K562 (cell line): Measurements from ENCODE around the gene BLTP2. TPM values are rescaled to one million over a fixed set of nuclear protein-coding genes. Genes with fewer than 3 reads are reported as not detected.
A peak's percentile ranks its signal among the peaks of the same experiment; 100 is the strongest.

Experiments
- ATAC-seq: fragments of 200-7000 bp; cut with Tn5 transposase; 3 replicates; pipeline ENCODE4 v1.9.1; 2020; ENCODE audit warnings: moderate library complexity
- BruUV-seq: library from RNA; stranded (reverse); fragments of 400-500 nt; replicated peaks from 2 replicates; lab custom pipeline; 2021; lab: Mats Ljungman, UMichigan
- CTCF ChIA-PET: fragments of 300-600 bp; formaldehyde crosslinking; extraction: SDS; loops from one replicate; lab custom pipeline; 2021; ENCODE audit warnings: low intra/inter-chr PET ratio; lab: Yijun Ruan, JAX
- POLR2A ChIA-PET: fragments of 300-600, 350-650 bp; sonication (Branson Sonifier 250); formaldehyde crosslinking; extraction: SDS; loops from one replicate; lab custom pipeline; 2021; ENCODE audit warnings: antibody characterized with exemption, inconsistent platforms; lab: Yijun Ruan, JAX
- DNase-seq, 4 experiments: peaks; one replicate each; pipeline versions ENCODE4 v3.0.0 to v3.0.0-alpha.2; 2011 to 2018; ENCODE audit warnings: low spot score in 3 of 4, mixed read lengths in 3 of 4; ENCODE audit errors: extremely low read depth in 1 of 4
- FAIRE-seq: peaks from 2 replicates; lab custom pipeline; 2011; peaks lifted over from hg19 to GRCh38; lab: Jason Lieb, UNC
- H2AFZ ChIP-seq: 2 replicates; pipeline ENCODE4 v1.6.0; 2011; ENCODE audit warnings: low read depth, low read length, control low read depth, inconsistent platforms
- H3K27ac ChIP-seq: fragments of 200-600 bp; 3 replicates; pipeline ENCODE4 v1.8.0; 2011; ENCODE audit warnings: low read depth, mild to moderate bottlenecking, control low read depth, inconsistent platforms, low read length, moderate library complexity, mixed read lengths; ENCODE audit errors: extremely low read depth
- H3K27me3 ChIP-seq, 2 experiments: fragments of 300-600 bp in 1 of 2; 2 replicates in 1 of 2; 3 replicates in 1 of 2; pipeline versions ENCODE4 v1.6.0 to v1.8.0; 2011; ENCODE audit warnings: inconsistent platforms in 2 of 2, low read length in 2 of 2, mild to moderate bottlenecking in 1 of 2, mixed read lengths in 1 of 2, moderate library complexity in 1 of 2; ENCODE audit not compliant: control insufficient read depth in 2 of 2, insufficient read depth in 2 of 2
- H3K36me3 ChIP-seq: fragments of 300-600 bp; 3 replicates; pipeline ENCODE4 v1.8.0; 2011; ENCODE audit warnings: mild to moderate bottlenecking, low read length, inconsistent platforms; ENCODE audit not compliant: control insufficient read depth, insufficient read depth
- H3K4me1 ChIP-seq, 2 experiments: fragments of 200-600 bp in 1 of 2; replicated peaks in 1 of 2; 2 replicates in 1 of 2; 3 replicates in 1 of 2; pipeline versions ENCODE4 v1.5.1 to v1.8.0; 2011; ENCODE audit warnings: inconsistent platforms in 2 of 2, low read length in 2 of 2, mild to moderate bottlenecking in 1 of 2, mixed read lengths in 1 of 2, moderate library complexity in 1 of 2; ENCODE audit not compliant: control insufficient read depth in 2 of 2, insufficient read depth in 2 of 2
- H3K4me2 ChIP-seq: 2 replicates; pipeline ENCODE4 v1.6.1; 2011; ENCODE audit warnings: low read length, control low read depth, inconsistent platforms, mixed read lengths; ENCODE audit not compliant: insufficient read depth
- H3K4me3 ChIP-seq: fragments of 200-600 bp; sonication (generic), shearing (Covaris generic); 2 replicates; pipeline ENCODE4 v1.5.1; 2016; ENCODE audit warnings: control low read depth, inconsistent platforms
- H3K79me2 ChIP-seq: fragments of 200-600 bp; 3 replicates; pipeline ENCODE4 v1.8.0; 2011; ENCODE audit warnings: low read length, inconsistent platforms; ENCODE audit not compliant: control insufficient read depth, insufficient read depth
- H3K9ac ChIP-seq, 2 experiments: 2 replicates each; pipeline versions ENCODE4 v1.6.0 to v1.6.1; 2011; ENCODE audit warnings: low read depth in 2 of 2, low read length in 2 of 2, control low read depth in 1 of 2, inconsistent platforms in 1 of 2, mild to moderate bottlenecking in 1 of 2, mixed read lengths in 1 of 2; ENCODE audit not compliant: insufficient read depth in 1 of 2
- H3K9me1 ChIP-seq: one replicate; pipeline ENCODE4 v1.6.0; 2011; ENCODE audit warnings: inconsistent platforms, mild to moderate bottlenecking, low read length, moderate library complexity; ENCODE audit not compliant: control insufficient read depth, insufficient read depth
- H3K9me3 ChIP-seq: replicated peaks from 2 replicates; pipeline ENCODE4 v1.5.1; 2011; ENCODE audit warnings: low read depth, low read length, inconsistent platforms; ENCODE audit not compliant: control insufficient read depth, insufficient read depth
- H4K20me1 ChIP-seq: replicated peaks from 2 replicates; pipeline ENCODE4 v1.6.1; 2011; ENCODE audit warnings: low read length, inconsistent platforms, mixed read lengths; ENCODE audit not compliant: control insufficient read depth, insufficient read depth
- E2F8 ChIP-seq: fragments of 450-650 bp; IDR thresholded peaks from 2 replicates; pipeline ENCODE4 v1.7.1; 2018; ENCODE audit warnings: mild to moderate bottlenecking, low read depth; ENCODE audit not compliant: partially characterized antibody
- NR4A1 ChIP-seq, 2 experiments: fragments of 250-450 bp in 1 of 2; fragments of 450-650 bp in 1 of 2; sonication (Bioruptor Pico) in 1 of 2; IDR thresholded peaks; 2 replicates each; pipeline versions ENCODE4 v1.4.0 to v1.6.1; 2016 to 2020; ENCODE audit warnings: mild to moderate bottlenecking in 2 of 2, missing compliant biosample characterization in 1 of 2, missing genetic modification characterization in 1 of 2, moderate library complexity in 1 of 2
- SPI1 ChIP-seq: IDR thresholded peaks from 2 replicates; pipeline ENCODE4 v1.6.1; 2011; ENCODE audit warnings: low read depth, low read length, control low read depth, borderline replicate concordance
- WGBS: fragments of 100-300 bp; shearing (Covaris generic); methylation state at CpG from one replicate; pipeline ENCODE4 v1.1.6; 2016; ENCODE audit warnings: low coverage, mixed read lengths; ENCODE audit not compliant: insufficient coverage; ENCODE audit errors: missing lambda C conversion rate; 5-methylcytosine and 5-hydroxymethylcytosine counted together
- in situ Hi-C: fragments of 300-500 bp; cut with MboI; formaldehyde crosslinking; loops from 4 replicates; pipeline ENCODE4 v1.15.0; 2018; ENCODE audit warnings: inconsistent platforms, mixed read lengths
- intact Hi-C: fragments of 100-400 bp; cut with micrococcal nuclease; formaldehyde crosslinking; loops from 2 replicates; pipeline ENCODE4 v1.14.2; 2022
- polyA plus RNA-seq, 8 experiments: library from polyadenylated mRNA; depleted of rRNA in 4 of 8; stranded (reverse) in 5 of 8; unstranded in 3 of 8; fragments of >200 nt; fragmentation: Nextera tagmentation in 2 of 8; fragmentation: Illumina TruSeq in 1 of 8; extraction: Ambion mirVana in 2 of 8; extraction: Trizol in 1 of 8; gene quantifications; 2 replicates each; pipeline versions ENCODE4 v1.2.1 to v1.2.3, GENCODE V29; 2011 to 2014; ENCODE audit warnings: inconsistent platforms in 1 of 8, missing spikeins in 1 of 8
- total RNA-seq, 7 experiments: library from RNA; depleted of rRNA in 6 of 7; stranded (reverse); fragments of >200 nt in 6 of 7; fragmentation: Illumina TruSeq in 2 of 7; extraction: Trizol in 2 of 7; gene quantifications; 2 replicates each; pipeline versions ENCODE4 v1.2.1 to v1.2.3, GENCODE V29; 2011 to 2021; ENCODE audit warnings: low replicate concordance in 1 of 7

BLTP2 gene
- total and polyA plus RNA-seq, 9 of the 15 experiments (the other 6 are each of a cell fraction or from before 2014, with no cell fraction given), result 14.7 to 174 (median 103) TPM

DNA sequence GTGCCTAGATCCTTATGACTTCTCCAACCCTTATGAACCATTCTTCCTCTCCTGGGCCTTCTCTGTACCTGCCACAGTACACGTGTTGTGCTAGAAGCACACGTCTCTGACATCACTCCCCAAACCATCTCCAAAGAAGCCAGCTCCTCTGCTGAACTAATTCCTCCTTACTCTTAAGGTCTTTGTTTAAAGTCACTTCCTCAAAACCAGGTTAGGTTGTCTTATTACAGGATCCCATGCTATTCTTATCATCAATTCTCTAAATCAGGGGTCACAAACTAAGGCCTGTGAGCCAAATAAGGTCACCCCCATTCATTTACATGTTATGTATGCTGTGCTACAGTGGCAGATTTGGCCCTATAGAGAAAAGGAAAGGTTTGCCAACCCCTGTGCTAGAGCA is 21.0 kb upstream of the BLTP2 start:
- BruUV-seq, result no TSS peak
- ChIA-PET POLR2A (interaction anchor here (0.6 to 6.9 kb wide), 6 partner anchors 9 to 1296 kb away, joined by 3 to 56 read pairs (median 3); partner anchors contain the start of gene BLTP2), CTCF (no interaction called here)
- Histone ChIP-seq H3K27ac (no peak overlapping the region), H3K79me2 (peaks cover 80% of the 10 kb centered on the region), H3K9me1 (peaks cover 4% of the 10 kb centered on the region), H2AFZ (no peak overlapping the region), H3K27me3 (no peaks in the 10 kb centered on the region), H3K9me3 (no peaks in the 10 kb centered on the region), H3K4me3 (no peak overlapping the region), H4K20me1 (peaks cover 12% of the 10 kb centered on the region; the same call in 1 of the 2 replicates), H3K4me1 (peaks cover 4 to 7% of the 10 kb centered on the region in 2 experiments; a peak in 2 of 5 replicates), H3K9ac (no peak overlapping the region), H3K36me3 (peaks cover 69% of the 10 kb centered on the region), H3K4me2 (no peak overlapping the region)
- in situ Hi-C loops (no loop called here), intact Hi-C loops (no loop called here)
- 86% methylated on average over 2 of the region's 2 CpGs for WGBS
- no peak for DNase-seq
- ATAC-seq, result no peak
- FAIRE-seq, result no peak
- TF ChIP-seq SPI1 (peak; percentile 74), NR4A1 (CRISPR knock-in tag; IDR thresholded peaks at IDR 0.05) (no peak), NR4A1 (tag; IDR thresholded peaks at IDR 0.05) (no peak), E2F8 (no peak)
